Activated CD4-positive, alpha-beta T cell treated with anti-CD3 and anti-CD28 coated beads for 36 hours (primary cell): Measurements from ENCODE around the gene EPHB6. TPM values are rescaled to one million over a fixed set of nuclear protein-coding genes. Genes with fewer than 3 reads are reported as not detected.

Experiments
- ATAC-seq: fragments of 200-7000 bp; cut with Tn5 transposase; one replicate; pipeline ENCODE4 v1.10.0; 2021; ENCODE audit warnings: mild to moderate bottlenecking, moderate library complexity
- CTCF ChIA-PET: fragments of 350-600 bp; sonication (Branson Sonifier 250); formaldehyde crosslinking; loops from one replicate; lab custom pipeline; 2021; ENCODE audit warnings: antibody characterized with exemption; lab: Charles Lee
- POLR2A ChIA-PET: fragments of 350-600 bp; sonication (Branson Sonifier 250); formaldehyde crosslinking; loops from one replicate; lab custom pipeline; 2021; ENCODE audit warnings: antibody characterized with exemption, inconsistent platforms; lab: Charles Lee
- DNase-seq: peaks from one replicate; pipeline ENCODE4 v3.0.0-alpha.2; 2020
- H3K27ac Mint-ChIP-seq: one replicate; pipeline ENCODE4 v1.8.0; 2021; ENCODE audit warnings: mixed read lengths
- H3K27me3 Mint-ChIP-seq: one replicate; pipeline ENCODE4 v1.8.0; 2021; ENCODE audit warnings: mixed read lengths
- H3K36me3 Mint-ChIP-seq: one replicate; pipeline ENCODE4 v1.8.0; 2021; ENCODE audit warnings: low read depth, mixed read lengths
- H3K4me1 Mint-ChIP-seq: one replicate; pipeline ENCODE4 v1.8.0; 2021; ENCODE audit warnings: mixed read lengths
- H3K4me3 Mint-ChIP-seq: one replicate; pipeline ENCODE4 v1.8.0; 2021; ENCODE audit warnings: mild to moderate bottlenecking, moderate library complexity, mixed read lengths
- H3K9me3 Mint-ChIP-seq: one replicate; pipeline ENCODE4 v1.8.0; 2021; ENCODE audit warnings: low read depth, mixed read lengths
- intact Hi-C, 2 experiments: fragments of 100-400 bp; cut with DNase I in 1 of 2; cut with micrococcal nuclease in 1 of 2; formaldehyde crosslinking; loops; one replicate each; pipeline versions ENCODE4 v1.14.2 to v1.15.1; 2022 to 2024; cut with DNase I, micrococcal nuclease
- total RNA-seq, 2 experiments: library from RNA; stranded (reverse); gene quantifications; one replicate each; pipeline ENCODE4 v1.2.3, GENCODE V29; 2021

The EPHB6 gene
- total RNA-seq, 2 experiments from 2014 or later, result 14.7 to 15.1 TPM

DNA sequence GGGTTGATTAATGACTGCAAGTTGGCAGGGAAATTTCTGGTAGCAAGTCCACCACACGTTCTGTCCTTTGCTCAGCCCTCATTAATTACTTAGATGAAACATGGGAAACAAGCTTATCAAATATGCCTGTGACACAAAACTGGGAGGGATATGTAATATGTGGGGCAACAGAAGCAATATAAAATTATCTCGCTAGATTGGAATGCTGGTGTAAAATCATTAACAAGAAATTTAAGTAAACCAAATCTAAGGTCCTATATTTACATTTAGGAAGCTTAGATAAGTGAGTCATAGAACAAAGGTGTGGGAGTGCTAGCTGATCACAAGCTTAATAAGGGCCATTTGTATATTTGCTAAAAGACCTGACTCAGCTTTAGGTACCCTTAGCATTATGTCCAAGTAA, 55.2 kb downstream of the EPHB6 start:
- Mint-ChIP-seq H3K27me3 (peaks cover 22% of the 10 kb centered on the region), H3K36me3 (no peaks in the 10 kb centered on the region)

DNA sequence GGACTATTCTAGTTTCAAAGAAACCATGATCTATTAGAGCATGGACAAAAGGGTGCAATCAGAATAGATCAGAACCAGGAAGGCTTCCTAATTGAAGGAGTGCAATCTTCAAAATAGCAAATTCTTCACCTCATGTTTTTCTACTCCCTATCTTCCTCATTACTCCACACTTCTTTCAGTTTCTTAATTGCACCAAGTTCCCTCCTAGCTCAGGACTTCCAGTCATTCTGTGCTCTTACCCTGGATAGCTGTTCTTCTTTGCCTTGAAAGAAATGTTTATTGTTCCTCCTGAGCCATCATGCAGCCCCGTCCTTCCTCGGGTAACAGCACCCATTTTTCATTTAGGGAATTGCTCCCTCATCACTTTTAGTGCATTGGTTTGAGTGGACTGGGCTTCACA, 55.6 kb downstream of the EPHB6 start:
- no peak for DNase-seq
- Mint-ChIP-seq H3K27me3 (peaks cover 22% of the 10 kb centered on the region), H3K9me3 (no peaks in the 10 kb centered on the region), H3K4me1 (no peaks in the 10 kb centered on the region), H3K36me3 (no peaks in the 10 kb centered on the region), H3K4me3 (no peak overlapping the region), H3K27ac (no peak overlapping the region)
- intact Hi-C loops, result no loop called here
- POLR2A ChIA-PET, result no interaction called here
- CTCF ChIA-PET, result interaction anchor here (1.5 to 1.7 kb wide), 2 partner anchors 9 to 93 kb away, joined by 5 to 6 read pairs; no protein-coding TSS in a partner anchor
- ATAC-seq, result no peak

More for the DNA sequence above, 55.2 kb downstream of the EPHB6 start:
- ChIA-PET POLR2A (interaction anchor here (0.7 kb wide), 1 partner anchor 37 kb away, joined by 3 read pairs; no protein-coding TSS in a partner anchor), CTCF (interaction anchor here (1.5 to 1.7 kb wide), 2 partner anchors 10 to 94 kb away, joined by 5 to 6 read pairs; no protein-coding TSS in a partner anchor)
- Mint-ChIP-seq H3K4me1 (no peaks in the 10 kb centered on the region), H3K27ac (no peak overlapping the region), H3K9me3 (no peaks in the 10 kb centered on the region), H3K4me3 (no peak overlapping the region)
- DNase-seq (no peak), ATAC-seq (no peak)
- intact Hi-C loops, result no loop called here

DNA sequence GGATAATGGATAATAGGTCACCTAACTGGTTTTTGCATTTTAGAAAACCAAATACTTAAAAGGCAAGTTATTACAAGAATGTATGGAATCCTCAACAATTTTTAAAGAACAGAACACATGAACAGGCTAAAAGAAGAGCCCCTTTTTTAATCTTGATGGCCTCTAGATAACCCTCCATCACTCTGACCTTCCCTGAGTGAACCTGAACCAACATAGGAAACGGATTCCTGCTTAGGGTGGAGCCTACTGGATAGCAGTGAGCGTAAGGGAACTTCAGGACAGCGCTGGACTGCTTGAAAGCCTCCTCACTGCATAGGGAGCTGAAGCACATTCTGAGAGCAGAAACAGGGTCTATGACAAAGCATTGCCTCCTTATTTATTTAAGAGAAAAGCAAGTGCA, 58.2 kb downstream of the EPHB6 start:
- intact Hi-C loops, result no loop called here
- peaks cover 16% of the 10 kb centered on the region for H3K27me3 Mint-ChIP-seq
- no peak overlapping the region for H3K27ac Mint-ChIP-seq
- no peaks in the 10 kb centered on the region for H3K36me3 Mint-ChIP-seq
- CTCF ChIA-PET, result no interaction called here
- H3K4me1 Mint-ChIP-seq, result no peaks in the 10 kb centered on the region
- ATAC-seq (no peak), DNase-seq (no peak)
- no peak overlapping the region for H3K4me3 Mint-ChIP-seq
- POLR2A ChIA-PET, result no interaction called here
- no peaks in the 10 kb centered on the region for H3K9me3 Mint-ChIP-seq

DNA sequence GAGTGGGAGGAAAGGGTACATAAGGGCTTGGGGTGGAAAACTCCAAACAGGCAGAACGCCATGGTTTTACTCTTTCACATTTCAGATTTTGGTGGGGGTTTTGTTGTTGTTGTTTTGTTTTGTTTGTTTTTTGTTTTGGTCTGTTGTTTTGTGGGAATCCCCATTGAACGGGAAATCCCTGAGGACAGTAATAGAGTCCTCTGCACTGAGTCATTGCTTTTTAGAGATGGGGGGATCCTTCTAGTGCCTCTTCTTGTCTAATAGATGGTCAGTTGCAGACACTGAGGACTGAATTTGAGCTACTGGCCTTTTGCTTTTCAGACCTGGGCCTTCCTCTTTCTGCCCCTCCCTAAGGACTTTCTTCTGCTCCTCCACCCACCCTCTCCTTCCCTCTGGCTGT, 58.7 kb downstream of the EPHB6 start:
- H3K9me3 Mint-ChIP-seq, result no peaks in the 10 kb centered on the region
- H3K27ac Mint-ChIP-seq, result no peak overlapping the region
- CTCF ChIA-PET, result no interaction called here
- H3K27me3 Mint-ChIP-seq, result peaks cover 20% of the 10 kb centered on the region
- intact Hi-C loops, result no loop called here
- no peaks in the 10 kb centered on the region for H3K4me1 Mint-ChIP-seq
- H3K36me3 Mint-ChIP-seq, result no peaks in the 10 kb centered on the region
- POLR2A ChIA-PET, result no interaction called here
- DNase-seq (no peak), ATAC-seq (no peak)
- no peak overlapping the region for H3K4me3 Mint-ChIP-seq

DNA sequence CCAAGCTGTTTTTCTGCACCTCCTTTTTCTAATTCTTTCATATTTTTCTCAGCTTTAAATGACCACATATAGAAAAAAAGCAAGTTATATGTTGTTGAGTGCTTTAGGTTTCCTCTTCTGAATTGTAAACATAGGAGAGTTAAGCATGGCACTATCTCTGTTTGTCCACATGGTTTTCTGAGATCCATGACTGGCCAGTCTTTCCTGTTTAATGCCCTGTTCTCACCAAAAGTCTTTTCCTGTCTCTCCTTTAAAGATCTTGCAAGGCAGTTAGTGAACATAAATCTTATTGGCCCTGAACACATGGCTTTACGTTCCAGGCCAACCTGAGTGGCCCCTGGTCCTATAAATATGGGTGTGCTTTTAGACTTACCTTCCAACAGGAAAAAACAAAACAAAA, 59.2 kb downstream of the EPHB6 start:
- no peak overlapping the region for H3K4me3 Mint-ChIP-seq
- DNase-seq (no peak), ATAC-seq (no peak)
- H3K4me1 Mint-ChIP-seq, result no peaks in the 10 kb centered on the region
- H3K9me3 Mint-ChIP-seq, result no peaks in the 10 kb centered on the region
- intact Hi-C loops, result no loop called here
- peaks cover 16% of the 10 kb centered on the region for H3K27me3 Mint-ChIP-seq
- no peak overlapping the region for H3K27ac Mint-ChIP-seq
- POLR2A ChIA-PET, result no interaction called here
- no peaks in the 10 kb centered on the region for H3K36me3 Mint-ChIP-seq
- CTCF ChIA-PET, result no interaction called here

DNA sequence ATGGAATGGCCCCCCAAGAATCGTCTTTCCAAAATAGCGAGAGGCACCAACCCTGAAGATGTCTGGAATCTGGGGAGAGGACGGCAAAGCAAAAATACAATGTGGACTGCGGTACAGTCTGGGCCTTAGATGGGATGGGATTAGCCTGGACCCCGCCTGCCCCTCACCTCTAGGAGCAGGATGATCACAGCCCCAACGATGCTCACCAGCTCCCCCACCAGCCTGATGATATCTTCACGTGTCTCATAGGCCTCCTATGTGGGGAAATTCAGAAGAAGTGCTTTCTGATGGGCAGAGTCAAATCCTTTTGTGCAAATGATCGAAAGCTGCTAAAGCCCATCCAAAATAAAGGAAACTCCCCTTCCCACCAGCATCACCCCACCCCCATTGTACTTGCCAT, 60.4 kb downstream of the EPHB6 start:
- H3K4me1 Mint-ChIP-seq, result no peaks in the 10 kb centered on the region
- H3K9me3 Mint-ChIP-seq, result no peaks in the 10 kb centered on the region
- H3K27me3 Mint-ChIP-seq, result peaks cover 16% of the 10 kb centered on the region
- no peak overlapping the region for H3K4me3 Mint-ChIP-seq
- DNase-seq (no peak), ATAC-seq (no peak)
- H3K36me3 Mint-ChIP-seq, result no peaks in the 10 kb centered on the region
- POLR2A ChIA-PET, result no interaction called here
- no peak overlapping the region for H3K27ac Mint-ChIP-seq
- intact Hi-C loops, result no loop called here
- CTCF ChIA-PET, result no interaction called here

DNA sequence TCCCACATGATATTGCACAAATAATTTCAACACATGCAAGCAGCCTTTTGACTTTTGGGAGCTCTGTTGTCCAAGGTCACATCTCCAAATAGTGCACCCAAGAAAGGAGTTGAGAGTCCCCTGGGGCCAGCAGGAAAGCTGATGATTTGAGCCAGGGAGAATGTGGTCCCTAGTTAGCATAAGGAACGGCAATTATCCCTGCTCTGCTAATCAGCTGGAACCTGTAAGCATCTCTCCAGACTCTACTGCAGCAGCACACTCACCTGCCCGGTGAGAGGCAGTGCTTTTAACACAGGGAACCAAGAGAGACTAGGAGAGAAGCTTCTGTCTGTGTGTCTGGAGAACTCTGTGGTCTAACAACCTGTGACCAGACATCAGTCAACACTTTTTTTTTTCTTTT, 61.6 kb downstream of the EPHB6 start:
- no peaks in the 10 kb centered on the region for H3K36me3 Mint-ChIP-seq
- DNase-seq, result no peak
- no peak for ATAC-seq
- no peaks in the 10 kb centered on the region for H3K4me1 Mint-ChIP-seq
- H3K27me3 Mint-ChIP-seq, result peaks cover 13% of the 10 kb centered on the region
- no peak overlapping the region for H3K4me3 Mint-ChIP-seq
- intact Hi-C loops, result no loop called here
- H3K27ac Mint-ChIP-seq, result no peak overlapping the region
- no peaks in the 10 kb centered on the region for H3K9me3 Mint-ChIP-seq
- CTCF ChIA-PET, result interaction anchor here (0.6 to 0.7 kb wide), 2 partner anchors 292 to 1116 kb away, joined by 3 read pairs; no protein-coding TSS in a partner anchor
- POLR2A ChIA-PET, result no interaction called here

DNA sequence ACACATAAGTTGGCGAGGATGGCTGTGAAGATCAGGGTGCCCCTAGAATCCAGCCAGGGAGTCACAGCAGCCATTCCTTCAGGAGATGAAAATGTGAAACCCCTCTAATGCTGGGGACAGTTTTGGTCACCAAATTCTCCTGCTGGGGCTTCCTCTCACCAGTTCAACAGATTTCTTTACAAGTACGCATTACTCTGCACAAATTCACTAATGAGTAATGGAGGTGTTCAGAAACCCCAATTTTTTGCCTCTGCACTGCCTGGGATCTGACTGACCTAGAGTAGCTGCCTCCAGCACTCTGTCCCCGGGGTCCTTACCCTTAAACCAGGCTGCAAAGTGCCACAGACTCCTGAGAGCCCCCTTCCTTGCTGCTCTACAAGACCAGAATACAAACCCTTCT, 62.6 kb downstream of the EPHB6 start:
- intact Hi-C loops, result no loop called here
- CTCF ChIA-PET, result no interaction called here
- no peak overlapping the region for H3K4me3 Mint-ChIP-seq
- no peak overlapping the region for H3K27ac Mint-ChIP-seq
- no peaks in the 10 kb centered on the region for H3K9me3 Mint-ChIP-seq
- H3K36me3 Mint-ChIP-seq, result no peaks in the 10 kb centered on the region
- POLR2A ChIA-PET, result no interaction called here
- peaks cover 8% of the 10 kb centered on the region for H3K27me3 Mint-ChIP-seq
- DNase-seq (no peak), ATAC-seq (no peak)
- no peaks in the 10 kb centered on the region for H3K4me1 Mint-ChIP-seq

DNA sequence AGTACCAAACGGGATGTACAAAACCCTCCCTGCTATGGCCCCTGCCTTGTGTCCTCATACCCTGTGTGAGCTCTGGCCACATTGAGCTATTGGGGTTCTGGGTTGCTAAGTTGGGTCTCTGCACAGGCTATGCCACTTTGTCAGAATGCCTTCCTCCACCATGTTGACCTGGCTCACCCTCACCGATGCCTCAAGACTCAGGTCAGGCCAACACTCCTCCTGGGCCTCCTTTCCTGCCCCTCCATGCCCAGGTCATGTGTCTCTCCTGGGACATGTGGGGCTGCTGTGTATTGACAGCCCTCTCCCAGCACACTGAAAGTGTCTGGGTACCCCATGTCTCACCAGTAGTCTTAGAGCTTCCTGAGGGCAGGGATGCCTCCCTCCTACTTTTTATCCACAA, 64.0 kb downstream of the EPHB6 start:
- H3K36me3 Mint-ChIP-seq, result no peaks in the 10 kb centered on the region
- peaks cover 7% of the 10 kb centered on the region for H3K27me3 Mint-ChIP-seq
- H3K4me1 Mint-ChIP-seq, result no peaks in the 10 kb centered on the region
- POLR2A ChIA-PET, result no interaction called here
- no peak for DNase-seq
- CTCF ChIA-PET, result interaction anchor here (0.7 to 1.7 kb wide), 2 partner anchors 9 to 14 kb away, joined by 3 to 6 read pairs; partner anchors contain the start of gene TRPV5
- intact Hi-C loops, result no loop called here
- H3K4me3 Mint-ChIP-seq, result no peak overlapping the region
- H3K27ac Mint-ChIP-seq, result no peak overlapping the region
- no peaks in the 10 kb centered on the region for H3K9me3 Mint-ChIP-seq
- ATAC-seq, result no peak

DNA sequence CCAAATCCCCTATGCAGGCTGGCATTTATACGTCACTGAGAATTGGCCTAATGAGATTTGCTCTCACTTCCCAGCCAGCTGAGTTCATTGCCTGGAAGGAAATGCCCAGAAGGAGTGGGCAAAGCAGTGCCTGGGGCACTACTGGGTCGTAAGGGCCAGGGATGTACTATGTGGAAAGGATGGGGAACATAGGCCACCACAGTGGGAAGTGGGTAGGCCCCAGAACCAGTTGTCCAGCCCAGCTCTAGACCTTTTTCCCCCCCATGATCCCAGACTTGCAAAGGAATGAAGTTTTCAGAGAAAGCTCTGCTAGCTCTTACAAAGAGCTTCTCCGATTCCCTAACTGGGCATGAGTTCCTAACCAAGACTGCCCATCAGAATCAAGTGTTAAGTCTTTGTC, 64.8 kb downstream of the EPHB6 start:
- DNase-seq (no peak), ATAC-seq (no peak)
- H3K4me3 Mint-ChIP-seq, result no peak overlapping the region
- intact Hi-C loops, result no loop called here
- no peaks in the 10 kb centered on the region for H3K4me1 Mint-ChIP-seq
- peaks cover 6% of the 10 kb centered on the region for H3K27me3 Mint-ChIP-seq
- CTCF ChIA-PET, result interaction anchor here (1.7 kb wide), 1 partner anchor 9 kb away, joined by 6 read pairs; no protein-coding TSS in a partner anchor
- no peaks in the 10 kb centered on the region for H3K36me3 Mint-ChIP-seq
- no peaks in the 10 kb centered on the region for H3K9me3 Mint-ChIP-seq
- H3K27ac Mint-ChIP-seq, result no peak overlapping the region
- POLR2A ChIA-PET, result no interaction called here
